ENCODE results near the gene ENOX1. TPM values are rescaled to one million over a fixed set of nuclear protein-coding genes. Genes with fewer than 3 reads are reported as not detected.

The ENOX1 gene
- total RNA-seq, 2 donors from 2014 or later: 0.33 TPM; not detected in 1

- Histone ChIP-seq H3K4me1 (ENCODE audit: control insufficient read depth, insufficient read depth, low read length) (no peaks in the 10 kb centered on the region), H3K4me3 (ENCODE audit: low read length) (no peak overlapping the region), H3K9me3 (ENCODE audit: control insufficient read depth, low read length) (no peaks in the 10 kb centered on the region), H3K27me3 (ENCODE audit: control insufficient read depth, insufficient read depth, low read length, poor library complexity, severe bottlenecking) (peaks cover 54% of the 10 kb centered on the region), H3K27ac (ENCODE audit: low read depth, low read length) (no peak overlapping the region), H3K9ac (ENCODE audit: extremely low read depth, low read length, poor library complexity, severe bottlenecking) (no peak overlapping the region), H3K36me3 (ENCODE audit: control insufficient read depth, insufficient read depth, low read length) (no peaks in the 10 kb centered on the region)
- Mint-ChIP-seq H3K27ac (no peak overlapping the region), H3K4me1 (peaks cover 5% of the 10 kb centered on the region), H3K9me3 (no peaks in the 10 kb centered on the region), H3K36me3 (ENCODE audit: low read depth) (no peaks in the 10 kb centered on the region), H3K27me3 (ENCODE audit: insufficient read depth) (peaks cover 79% of the 10 kb centered on the region), H3K4me3 (no peak overlapping the region)
- TF ChIP-seq CTCF (conservative IDR thresholded peaks at IDR 0.05): no peak
- no CpG with 5 or more reads among the region's 2 CpGs for WGBS, 2 experiments (ENCODE audit: insufficient coverage in 1 of 2, insufficient read length in 1 of 2)
- DNase-seq: no peak
Measured at GRCh38 chr13:43783820-43784219, 3.0 kb downstream of the ENOX1 start.

GRCh38 chr13:43782686-43783085 lies 4.1 kb downstream of the ENOX1 start:
- TF ChIP-seq CTCF (conservative IDR thresholded peaks at IDR 0.05): no peak
- Histone ChIP-seq H3K36me3 (ENCODE audit: control insufficient read depth, insufficient read depth, low read length) (no peaks in the 10 kb centered on the region), H3K4me1 (ENCODE audit: control insufficient read depth, insufficient read depth, low read length) (no peaks in the 10 kb centered on the region), H3K27ac (ENCODE audit: low read depth, low read length) (no peak overlapping the region), H3K9ac (ENCODE audit: extremely low read depth, low read length, poor library complexity, severe bottlenecking) (no peak overlapping the region), H3K9me3 (ENCODE audit: control insufficient read depth, low read length) (no peaks in the 10 kb centered on the region), H3K27me3 (ENCODE audit: control insufficient read depth, insufficient read depth, low read length, poor library complexity, severe bottlenecking) (peaks cover 43% of the 10 kb centered on the region), H3K4me3 (ENCODE audit: low read length) (no peak overlapping the region)
- Mint-ChIP-seq H3K27me3 (ENCODE audit: insufficient read depth) (peaks cover 75% of the 10 kb centered on the region), H3K4me1 (peaks cover 10% of the 10 kb centered on the region), H3K27ac (no peak overlapping the region), H3K9me3 (no peaks in the 10 kb centered on the region), H3K36me3 (ENCODE audit: low read depth) (no peaks in the 10 kb centered on the region), H3K4me3 (no peak overlapping the region)
- DNase-seq: no peak
- WGBS, 2 experiments (ENCODE audit: insufficient coverage in 1 of 2, insufficient read length in 1 of 2): no CpG with 5 or more reads among the region's 1 CpG

GRCh38 chr13:43780666-43781065 lies 6.1 kb downstream of the ENOX1 start:
- Histone ChIP-seq H3K36me3 (ENCODE audit: control insufficient read depth, insufficient read depth, low read length) (no peaks in the 10 kb centered on the region), H3K9ac (ENCODE audit: extremely low read depth, low read length, poor library complexity, severe bottlenecking) (no peak overlapping the region), H3K27me3 (ENCODE audit: control insufficient read depth, insufficient read depth, low read length, poor library complexity, severe bottlenecking) (peaks cover 29% of the 10 kb centered on the region), H3K4me3 (ENCODE audit: low read length) (no peak overlapping the region), H3K27ac (ENCODE audit: low read depth, low read length) (no peak overlapping the region), H3K9me3 (ENCODE audit: control insufficient read depth, low read length) (no peaks in the 10 kb centered on the region), H3K4me1 (ENCODE audit: control insufficient read depth, insufficient read depth, low read length) (no peaks in the 10 kb centered on the region)
- H3K36me3 Mint-ChIP-seq (ENCODE audit: low read depth): no peaks in the 10 kb centered on the region
- H3K9me3 Mint-ChIP-seq: no peaks in the 10 kb centered on the region
- H3K4me3 Mint-ChIP-seq: no peak overlapping the region
- TF ChIP-seq CTCF (conservative IDR thresholded peaks at IDR 0.05): no peak
- DNase-seq: no peak
- peaks cover 17% of the 10 kb centered on the region for H3K4me1 Mint-ChIP-seq
- peaks cover 63% of the 10 kb centered on the region for H3K27me3 Mint-ChIP-seq (ENCODE audit: insufficient read depth)
- H3K27ac Mint-ChIP-seq: no peak overlapping the region

Measured in endodermal cell (in vitro differentiated cells).